GM12892 (cell line): Measurements from ENCODE around the gene NEXN.

Source experiments
- POLR2A ChIP-seq: IDR thresholded peaks from 2 replicates; pipeline ENCODE4 v1.6.1; 2011; ENCODE audit warnings: low read depth, low read length, control low read depth
- POLR2AphosphoS5 ChIP-seq: IDR thresholded peaks from 2 replicates; pipeline ENCODE4 v1.6.1; 2011; ENCODE audit warnings: low read depth, low read length, control low read depth
- TAF1 ChIP-seq: IDR thresholded peaks from 2 replicates; pipeline ENCODE4 v1.6.1; 2011; ENCODE audit warnings: low read depth, mild to moderate bottlenecking, control low read depth, low read length, borderline replicate concordance

DNA sequence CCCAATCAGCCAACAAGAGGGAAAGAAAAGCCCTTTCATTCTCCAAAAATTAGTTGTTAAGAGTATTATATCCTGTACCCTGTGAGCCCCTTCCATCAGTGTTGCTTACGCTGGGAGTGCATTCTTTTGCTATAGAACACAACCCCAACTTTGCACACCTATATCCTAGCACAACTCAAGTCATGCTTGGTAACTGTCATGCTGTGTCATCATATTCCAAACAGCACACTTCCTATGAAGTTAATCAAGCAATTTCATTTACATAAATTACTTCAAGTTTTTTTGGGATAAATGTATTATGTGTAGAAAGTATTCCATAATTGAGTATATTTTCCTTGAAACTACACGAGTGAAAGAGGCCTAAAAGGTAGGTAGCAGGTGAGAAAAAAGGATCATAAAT lies 70.4 kb downstream of the NEXN start:
- no peak for TF ChIP-seq POLR2A
- TF ChIP-seq POLR2AphosphoS5 = no peak; the same call in 1 of the 2 replicates
- no peak for TF ChIP-seq TAF1
